CD14-positive monocyte (primary cell): ENCODE data around the gene NDE1. TPM values are rescaled to one million over a fixed set of nuclear protein-coding genes. Genes with fewer than 3 reads are reported as not detected.

Experiments used
- DNase-seq, 3 donors: peaks; one replicate each; pipeline ENCODE4 v3.0.0-alpha.2; 2011 to 2022
- H2AFZ ChIP-seq: 2 replicates; pipeline ENCODE4 v1.6.0; 2012; ENCODE audit warnings: mild to moderate bottlenecking, low read depth, low read length, inconsistent platforms; ENCODE audit not compliant: insufficient read depth, poor library complexity, severe bottlenecking
- H3K27ac ChIP-seq, 2 donors: 1 replicate in 1 of 2; 2 replicates in 1 of 2; pipeline ENCODE4 v1.5.1; 2012 to 2013; ENCODE audit warnings: low read length in 2 of 2, control low read depth in 1 of 2, inconsistent platforms in 1 of 2, low read depth in 1 of 2, mild to moderate bottlenecking in 1 of 2
- H3K27me3 ChIP-seq, 2 donors: one replicate each; pipeline versions ENCODE4 v1.6.0 to v1.6.1; 2011 to 2013; ENCODE audit warnings: low read length in 2 of 2; ENCODE audit not compliant: control insufficient read depth in 2 of 2, insufficient read depth in 2 of 2
- H3K36me3 ChIP-seq, 2 donors: replicated peaks in 1 of 2; 1 replicate in 1 of 2; 2 replicates in 1 of 2; pipeline versions ENCODE4 v1.5.1 to v1.6.1; 2012 to 2013; ENCODE audit warnings: low read length in 2 of 2, control low read depth in 1 of 2, inconsistent platforms in 1 of 2, mild to moderate bottlenecking in 1 of 2; ENCODE audit not compliant: insufficient read depth in 2 of 2, control insufficient read depth in 1 of 2
- H3K4me1 ChIP-seq, 2 donors: 1 replicate in 1 of 2; 2 replicates in 1 of 2; pipeline versions ENCODE4 v1.5.1 to v1.6.1; 2012 to 2013; ENCODE audit warnings: low read length in 2 of 2, control low read depth in 1 of 2, inconsistent platforms in 1 of 2, mild to moderate bottlenecking in 1 of 2, moderate library complexity in 1 of 2; ENCODE audit not compliant: insufficient read depth in 2 of 2, control insufficient read depth in 1 of 2
- H3K4me2 ChIP-seq: replicated peaks from 2 replicates; pipeline ENCODE3; 2012; ENCODE audit warnings: low read length, moderate library complexity, mild to moderate bottlenecking; ENCODE audit not compliant: poor library complexity, severe bottlenecking; ENCODE audit errors: extremely low read depth
- H3K4me3 ChIP-seq, 3 experiments: fragments of 200-600 bp in 1 of 3; sonication (generic) in 1 of 3; replicated peaks in 1 of 3; 1 replicate in 2 of 3; 2 replicates in 1 of 3; pipeline ENCODE4 v1.5.1; 2011 to 2013; ENCODE audit warnings: low read length in 3 of 3, mild to moderate bottlenecking in 3 of 3, control low read depth in 2 of 3, low read depth in 2 of 3, inconsistent platforms in 1 of 3, moderate library complexity in 1 of 3
- H3K79me2 ChIP-seq: 2 replicates; pipeline ENCODE4 v1.6.0; 2012; ENCODE audit warnings: mild to moderate bottlenecking, control low read depth, inconsistent platforms, low read length, moderate library complexity; ENCODE audit not compliant: insufficient read depth
- H3K9ac ChIP-seq: 2 replicates; pipeline ENCODE4 v1.6.0; 2017; ENCODE audit warnings: low read length, mild to moderate bottlenecking; ENCODE audit not compliant: insufficient read depth, poor library complexity, severe bottlenecking
- H3K9me3 ChIP-seq, 2 donors: replicated peaks in 1 of 2; 1 replicate in 1 of 2; 2 replicates in 1 of 2; pipeline versions ENCODE4 v1.5.1 to v1.6.1; 2012 to 2013; ENCODE audit warnings: low read length in 2 of 2, control low read depth in 1 of 2; ENCODE audit not compliant: control insufficient read depth in 1 of 2, insufficient read depth in 1 of 2
- H4K20me1 ChIP-seq: 2 replicates; pipeline ENCODE4 v1.6.0; 2012; ENCODE audit warnings: mild to moderate bottlenecking, low read length, control low read depth, moderate library complexity; ENCODE audit not compliant: insufficient read depth
- H3K27ac Mint-ChIP-seq, 7 donors: one replicate each; pipeline ENCODE4 v1.8.0; 2020; ENCODE audit warnings: mild to moderate bottlenecking in 7 of 7, mixed read lengths in 7 of 7, moderate library complexity in 6 of 7, inconsistent platforms in 2 of 7
- H3K27me3 Mint-ChIP-seq, 3 donors: one replicate each; pipeline ENCODE4 v1.8.0; 2021 to 2022; ENCODE audit warnings: low read depth in 3 of 3, mild to moderate bottlenecking in 3 of 3, mixed read lengths in 3 of 3, moderate library complexity in 3 of 3, inconsistent platforms in 1 of 3
- H3K36me3 Mint-ChIP-seq, 2 donors: one replicate each; pipeline ENCODE4 v1.8.0; 2020; ENCODE audit warnings: mixed read lengths in 2 of 2, inconsistent platforms in 1 of 2, mild to moderate bottlenecking in 1 of 2
- H3K4me1 Mint-ChIP-seq: one replicate; pipeline ENCODE4 v1.8.0; 2020; ENCODE audit warnings: mild to moderate bottlenecking, mixed read lengths
- H3K4me3 Mint-ChIP-seq, 2 donors: one replicate each; pipeline ENCODE4 v1.8.0; 2020; ENCODE audit warnings: mild to moderate bottlenecking in 2 of 2, mixed read lengths in 2 of 2, moderate library complexity in 1 of 2
- H3K9me3 Mint-ChIP-seq, 7 donors: one replicate each; pipeline ENCODE4 v1.8.0; 2020 to 2022; ENCODE audit warnings: mixed read lengths in 7 of 7, mild to moderate bottlenecking in 6 of 7, moderate library complexity in 6 of 7, inconsistent platforms in 2 of 7
- WGBS: methylation state at CpG from one replicate; pipeline ENCODE4 v1.1.5; 2013; ENCODE audit warnings: missing lambda C conversion rate; ENCODE audit not compliant: insufficient coverage; 5-methylcytosine and 5-hydroxymethylcytosine counted together
- intact Hi-C, 2 donors: fragments of 100-400 bp; cut with micrococcal nuclease; formaldehyde crosslinking; loops; one replicate each; pipeline versions ENCODE4 v1.15.0 to v1.15.1; 2023
- polyA plus RNA-seq, 3 donors: library from polyadenylated mRNA; depleted of rRNA in 1 of 3; unstranded in 2 of 3; stranded (reverse) in 1 of 3; fragments of 300-500 nt in 2 of 3; fragments of >200 nt in 1 of 3; fragmentation: Illumina TruSeq in 2 of 3; gene quantifications; 1 replicate in 2 of 3; 2 replicates in 1 of 3; pipeline ENCODE4 v1.2.3, GENCODE V29; 2012 to 2021
- TF ChIP-seq, protein P1 (sequence below): fragments of 200-600 bp; IDR thresholded peaks from one replicate; pipeline ENCODE4 v1.8.0; 2022; ENCODE audit warnings: antibody characterized with exemption, mild to moderate bottlenecking

Gene NDE1
- polyA plus RNA-seq, 3 donors: 26.0 to 47.8 (median 28.0) TPM

DNA sequence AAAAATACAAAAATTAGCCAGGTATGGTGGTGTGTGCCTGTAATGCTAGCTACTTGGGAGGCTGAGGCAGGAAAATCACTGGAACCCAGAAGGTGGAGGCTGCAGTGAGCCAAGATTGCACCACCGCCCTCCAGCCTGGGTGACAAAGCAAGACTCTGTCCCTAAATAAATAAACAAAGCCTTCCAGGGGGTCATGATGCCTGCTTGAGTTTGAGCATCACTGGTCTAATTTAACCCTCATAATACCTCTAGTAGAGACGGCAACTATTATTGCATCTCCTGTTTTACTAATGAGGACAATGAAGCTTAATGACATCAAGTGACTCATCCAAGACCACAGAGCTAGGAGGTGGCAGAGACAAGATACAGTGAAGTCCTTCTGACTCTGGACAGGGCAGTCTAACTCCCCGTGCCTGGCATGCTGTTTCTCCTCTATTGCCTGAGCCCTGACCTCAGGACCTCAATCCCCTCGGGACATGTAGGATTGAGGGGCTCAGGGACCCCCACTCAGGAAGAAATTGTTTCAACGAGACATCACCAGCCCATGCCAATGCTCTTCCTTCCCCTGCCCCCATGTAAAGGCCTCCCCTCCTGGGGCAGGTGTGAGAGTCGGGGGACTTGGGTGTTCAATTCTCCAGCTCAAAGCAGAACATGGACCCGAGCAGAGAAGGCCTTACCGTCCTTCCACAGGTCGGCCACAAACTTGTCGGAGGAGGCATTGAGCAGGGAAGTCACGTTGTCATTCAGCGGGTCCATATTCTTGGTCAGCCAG lies 102.9 kb downstream of the NDE1 start:
- H3K9me3 Mint-ChIP-seq: no peaks in the 10 kb centered on the region
- H3K4me2 ChIP-seq: no peak overlapping the region
- WGBS: 94% methylated on average over 9 of the region's 12 CpGs
- no peak overlapping the region for H3K27ac Mint-ChIP-seq
- H4K20me1 ChIP-seq: no peaks in the 10 kb centered on the region
- H3K27me3 ChIP-seq: no peaks in the 10 kb centered on the region
- peaks cover 1 to 8% (median 3%) of the 10 kb centered on the region in 3 donors for H3K27me3 Mint-ChIP-seq
- no peak overlapping the region for H3K9ac ChIP-seq
- H3K4me3 Mint-ChIP-seq: no peak overlapping the region
- no peak overlapping the region for H2AFZ ChIP-seq
- no peaks in the 10 kb centered on the region for H3K79me2 ChIP-seq
- H3K27ac ChIP-seq: no peak overlapping the region
- H3K4me1 Mint-ChIP-seq: no peaks in the 10 kb centered on the region
- no peak overlapping the region for H3K4me3 ChIP-seq
- no peaks in the 10 kb centered on the region for H3K4me1 ChIP-seq
- H3K36me3 ChIP-seq: no peaks in the 10 kb centered on the region
- no peaks in the 10 kb centered on the region for H3K9me3 ChIP-seq
- no peaks in the 10 kb centered on the region for H3K36me3 Mint-ChIP-seq
- TF ChIP-seq, protein P1, sequence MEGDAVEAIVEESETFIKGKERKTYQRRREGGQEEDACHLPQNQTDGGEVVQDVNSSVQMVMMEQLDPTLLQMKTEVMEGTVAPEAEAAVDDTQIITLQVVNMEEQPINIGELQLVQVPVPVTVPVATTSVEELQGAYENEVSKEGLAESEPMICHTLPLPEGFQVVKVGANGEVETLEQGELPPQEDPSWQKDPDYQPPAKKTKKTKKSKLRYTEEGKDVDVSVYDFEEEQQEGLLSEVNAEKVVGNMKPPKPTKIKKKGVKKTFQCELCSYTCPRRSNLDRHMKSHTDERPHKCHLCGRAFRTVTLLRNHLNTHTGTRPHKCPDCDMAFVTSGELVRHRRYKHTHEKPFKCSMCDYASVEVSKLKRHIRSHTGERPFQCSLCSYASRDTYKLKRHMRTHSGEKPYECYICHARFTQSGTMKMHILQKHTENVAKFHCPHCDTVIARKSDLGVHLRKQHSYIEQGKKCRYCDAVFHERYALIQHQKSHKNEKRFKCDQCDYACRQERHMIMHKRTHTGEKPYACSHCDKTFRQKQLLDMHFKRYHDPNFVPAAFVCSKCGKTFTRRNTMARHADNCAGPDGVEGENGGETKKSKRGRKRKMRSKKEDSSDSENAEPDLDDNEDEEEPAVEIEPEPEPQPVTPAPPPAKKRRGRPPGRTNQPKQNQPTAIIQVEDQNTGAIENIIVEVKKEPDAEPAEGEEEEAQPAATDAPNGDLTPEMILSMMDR: no peak
- intact Hi-C loops: no loop called here
- no peak for DNase-seq

DNA sequence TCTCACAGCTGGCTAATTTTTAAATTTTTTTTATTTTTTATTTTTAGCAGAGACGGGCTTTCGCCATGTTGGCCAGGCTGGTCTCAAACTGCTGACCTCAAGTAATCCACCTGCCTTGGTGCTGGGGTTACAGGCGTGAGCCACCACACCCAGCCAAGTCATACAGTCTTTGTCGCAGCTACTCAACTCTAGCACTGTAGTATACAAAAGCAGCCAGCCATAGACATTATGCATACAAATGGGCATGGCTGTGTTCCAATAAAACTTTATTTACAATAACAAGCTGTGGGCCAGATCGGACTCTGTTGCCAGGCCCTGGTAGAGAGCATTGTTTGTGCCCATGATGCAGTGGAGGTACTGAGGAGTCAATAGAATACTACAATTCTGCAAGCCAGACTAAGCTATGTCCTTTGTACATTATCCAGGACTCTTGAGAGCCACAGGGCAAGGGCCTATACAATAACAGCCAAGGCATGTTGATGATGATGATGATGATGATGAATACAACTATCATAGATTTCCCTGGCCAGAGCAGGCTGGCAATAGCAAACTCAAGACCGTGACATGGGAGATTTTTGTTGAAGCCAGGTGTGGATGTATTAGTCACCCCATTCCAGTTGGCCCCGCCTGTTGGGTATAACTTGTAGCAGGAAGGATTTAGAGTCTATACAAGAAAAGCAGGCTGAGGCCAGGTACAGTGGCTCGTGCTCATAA lies 104.9 kb downstream of the NDE1 start:
- H3K4me2 ChIP-seq: no peak overlapping the region

More for the DNA sequence above, 104.9 kb downstream of the NDE1 start:
- no peaks in the 10 kb centered on the region for H3K79me2 ChIP-seq
- no peak overlapping the region for H3K27ac ChIP-seq
- 100% methylated on average over 6 of the region's 8 CpGs for WGBS
- no peaks in the 10 kb centered on the region for H3K4me1 ChIP-seq
- no peak overlapping the region for H2AFZ ChIP-seq
- Mint-ChIP-seq H3K4me3 (no peak overlapping the region), H3K36me3 (no peaks in the 10 kb centered on the region), H3K27ac (peak overlapping the region in 1 of 7 donors; percentile 27), H3K9me3 (no peaks in the 10 kb centered on the region), H3K27me3 (peaks cover 1 to 8% (median 3%) of the 10 kb centered on the region in 3 donors), H3K4me1 (no peaks in the 10 kb centered on the region)
- H3K4me3 ChIP-seq: no peak overlapping the region
- no peaks in the 10 kb centered on the region for H3K27me3 ChIP-seq
- intact Hi-C loops: no loop called here
- no peaks in the 10 kb centered on the region for H4K20me1 ChIP-seq
- TF ChIP-seq, protein P1: no peak
- H3K9ac ChIP-seq: no peak overlapping the region
- H3K36me3 ChIP-seq: no peaks in the 10 kb centered on the region
- no peak for DNase-seq
- H3K9me3 ChIP-seq: no peaks in the 10 kb centered on the region
